GM10847 (cell line): Measurements from ENCODE around the gene MFF.

Experiments
- POLR2A ChIP-seq: IDR thresholded peaks from 2 replicates; pipeline ENCODE4 v1.6.1; 2011; ENCODE audit not compliant: insufficient read length; ENCODE audit errors: extremely low read depth

The MFF gene

GRCh38 chr2:227324995-227325838, at the start of gene MFF:
Gene MFF (plus strand): TSS chr2:227325251. CDS start chr2:227330666, 5,415 bp downstream.
- TF ChIP-seq POLR2A: peak; percentile 65

DNA sequence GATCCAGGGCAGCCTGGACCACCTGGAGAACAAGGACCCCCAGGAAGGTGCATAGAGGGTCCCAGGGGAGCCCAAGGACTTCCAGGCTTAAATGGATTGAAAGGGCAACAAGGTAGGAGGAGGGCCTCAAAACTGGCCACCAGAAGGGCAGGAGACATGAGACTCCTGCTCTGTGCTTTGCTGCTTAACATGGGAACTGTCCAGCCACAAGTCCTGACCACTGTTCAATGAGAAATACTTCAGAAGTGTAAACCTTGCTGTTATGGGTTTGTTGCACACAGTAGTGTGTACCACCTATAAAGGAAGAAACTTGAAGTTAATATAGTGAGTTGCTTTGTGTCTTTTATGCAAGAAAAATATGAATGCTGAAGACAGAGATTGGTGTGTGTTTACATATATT, 44.2 kb upstream of the MFF start:
- no peak for TF ChIP-seq POLR2A

DNA sequence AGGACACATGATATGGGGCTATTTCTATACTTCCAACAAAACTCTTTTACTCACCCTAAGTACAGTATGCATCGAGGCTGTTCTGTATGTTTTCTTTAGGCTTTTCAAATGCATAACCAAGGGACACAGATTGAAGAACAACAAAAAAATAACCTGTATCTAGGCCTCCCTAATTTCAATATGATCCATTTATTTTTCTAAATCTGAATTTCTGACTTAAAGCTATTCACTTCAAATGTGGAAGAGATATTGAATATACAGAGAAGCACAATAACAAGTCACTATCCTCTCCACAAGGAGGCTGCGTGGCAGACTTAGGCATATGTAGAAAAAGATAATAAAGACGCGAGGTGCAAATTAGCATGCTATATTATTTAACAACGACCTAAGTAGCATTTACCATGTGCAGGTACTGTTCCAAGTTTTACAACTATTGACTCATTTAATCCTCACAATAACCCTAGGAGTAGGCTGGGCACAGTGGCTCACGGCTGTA, 39.3 kb upstream of the MFF start:
- no peak for TF ChIP-seq POLR2A

- no peak for TF ChIP-seq POLR2A
Measured at GRCh38 chr2:227287771-227288170, 37.3 kb upstream of the MFF start.

- no peak for TF ChIP-seq POLR2A
Measured at GRCh38 chr2:227292314-227292713, 32.7 kb upstream of the MFF start.

- TF ChIP-seq POLR2A: no peak
Measured at GRCh38 chr2:227293531-227293930, 31.5 kb upstream of the MFF start.

DNA sequence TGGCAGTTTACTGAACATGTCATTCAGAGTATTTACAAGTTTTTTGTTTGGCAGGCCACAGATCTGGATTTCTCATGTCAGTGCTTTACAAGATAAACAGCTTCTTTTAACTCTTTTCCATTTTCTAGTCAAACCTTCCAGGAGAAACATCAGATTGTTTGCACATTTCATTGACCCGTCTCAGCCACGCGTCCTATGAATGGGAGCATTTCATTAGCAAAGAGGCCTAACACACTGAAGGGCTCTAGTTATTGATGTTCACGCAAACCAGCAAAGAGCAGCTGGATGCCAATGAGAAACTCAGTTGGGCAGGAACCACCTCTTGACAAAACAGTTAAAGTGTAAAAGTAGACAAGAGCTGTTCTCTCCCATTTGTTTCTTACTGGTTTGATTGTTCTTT, 29.2 kb upstream of the MFF start:
- no peak for TF ChIP-seq POLR2A

DNA sequence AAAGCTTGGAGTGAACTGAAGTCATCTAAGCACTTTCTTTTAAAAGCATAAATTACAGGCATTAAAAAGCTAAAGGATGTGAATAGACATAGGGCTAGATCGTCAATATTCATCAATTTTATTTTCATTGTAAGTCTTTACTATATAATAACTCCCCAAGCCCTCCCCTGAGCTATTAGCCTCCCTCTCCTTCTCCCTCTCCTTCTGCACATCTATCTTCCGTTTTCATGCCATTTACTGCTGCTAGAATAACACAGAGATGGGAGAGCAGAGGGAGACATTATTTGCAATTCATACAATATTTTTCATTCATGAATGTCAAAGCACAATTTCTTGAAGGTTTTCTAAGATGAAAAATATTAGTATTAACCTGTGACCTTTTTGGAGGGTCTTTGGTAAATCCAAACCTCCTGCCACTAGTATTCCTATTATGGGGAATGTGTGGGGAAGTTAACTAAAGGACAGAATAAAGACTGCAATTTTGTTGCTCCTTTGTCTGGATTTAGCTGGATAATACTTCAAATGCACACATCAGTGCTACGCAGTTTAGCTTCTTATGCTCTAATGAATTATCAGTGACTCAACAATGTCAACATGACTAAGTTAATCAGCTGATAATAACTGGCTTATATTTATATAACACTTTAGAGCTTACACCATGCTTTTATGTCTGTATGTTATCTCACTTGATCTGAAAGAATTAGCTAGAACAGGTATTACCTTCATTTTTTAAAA, 28.2 kb upstream of the MFF start:
- no peak for TF ChIP-seq POLR2A

- TF ChIP-seq POLR2A: no peak
Measured at GRCh38 chr2:227301523-227301922, 23.5 kb upstream of the MFF start.

- no peak for TF ChIP-seq POLR2A
Measured at GRCh38 chr2:227308784-227309183, 16.3 kb upstream of the MFF start.

DNA sequence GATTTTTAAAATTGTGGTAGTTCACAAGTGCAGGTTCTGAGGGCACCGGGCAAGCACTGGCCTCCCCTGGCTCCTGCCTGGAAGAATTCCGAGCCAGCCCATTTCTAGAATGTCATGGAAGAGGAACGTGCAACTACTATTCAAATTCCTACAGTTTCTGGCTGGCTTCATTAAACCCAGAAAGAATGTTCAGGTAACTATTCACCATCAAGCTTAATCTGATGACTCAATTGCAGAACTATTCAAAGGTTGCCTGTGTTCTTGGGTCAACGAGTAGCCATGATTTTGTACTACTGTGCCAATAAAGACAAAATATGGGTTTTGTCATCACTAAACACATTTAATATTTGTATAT, 14.3 kb upstream of the MFF start:
- TF ChIP-seq POLR2A: no peak

GRCh38 chr2:227311861-227312506, 13.1 kb upstream of the MFF start:
- no peak for TF ChIP-seq POLR2A

DNA sequence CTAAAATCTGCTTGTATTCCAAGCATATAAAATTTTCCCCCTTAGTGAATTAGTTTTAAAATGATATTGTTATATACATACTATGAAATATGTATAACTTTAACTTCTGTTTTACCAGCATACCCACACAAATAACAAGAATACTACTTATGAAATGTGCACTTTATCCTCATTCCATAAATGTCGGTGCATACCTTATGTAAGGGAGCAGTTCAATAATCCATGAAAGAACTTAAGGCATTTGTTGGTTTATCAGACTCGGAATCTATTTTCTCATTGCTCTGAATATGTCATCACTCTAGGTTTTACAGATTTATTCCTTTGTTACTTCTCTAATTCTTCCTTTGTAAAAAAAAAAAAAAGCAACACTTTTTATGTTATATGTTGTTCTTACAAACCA, 12.5 kb upstream of the MFF start:
- TF ChIP-seq POLR2A: no peak

GRCh38 chr2:227313310-227313709, 11.7 kb upstream of the MFF start:
- no peak for TF ChIP-seq POLR2A

DNA sequence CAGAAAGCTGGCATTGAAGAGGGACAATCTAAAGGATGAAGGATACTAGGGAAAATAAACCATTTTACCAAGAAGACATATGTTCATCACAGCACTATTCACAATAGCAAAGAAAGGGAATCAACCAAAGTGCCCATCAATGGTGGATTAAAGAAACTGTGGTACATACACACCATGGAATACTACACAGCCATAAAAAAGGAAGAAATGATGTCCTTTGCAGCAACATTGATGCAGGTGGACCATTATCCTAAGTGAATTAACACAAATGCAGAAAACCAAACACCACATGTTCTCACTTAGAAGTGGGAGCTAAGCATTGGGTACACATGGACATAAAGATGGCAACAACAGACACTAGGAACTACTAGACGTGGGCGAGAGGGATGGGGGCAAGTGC, 7.2 kb upstream of the MFF start:
- no peak for TF ChIP-seq POLR2A
